ENCODE results near the gene SOCS6.

DNA sequence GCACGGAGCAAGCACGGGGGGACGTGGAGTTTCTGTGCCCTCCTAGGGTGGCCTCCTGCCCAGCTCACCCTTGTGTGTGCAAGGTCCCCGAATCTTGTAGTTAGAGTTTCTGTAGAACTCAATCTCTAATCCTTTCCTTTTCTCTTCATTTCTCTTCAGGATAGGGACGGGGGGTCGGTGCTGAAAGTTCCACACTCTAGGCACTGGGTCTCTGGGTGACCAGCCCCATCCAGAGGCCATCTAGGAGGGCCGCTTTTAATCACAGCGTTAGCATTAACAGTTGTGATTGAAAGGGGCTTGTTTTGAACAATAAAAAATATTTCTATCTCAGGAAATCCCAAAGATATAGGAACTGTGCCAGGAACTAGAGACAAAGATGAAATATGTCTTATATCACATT lies 10.5 kb downstream of the SOCS6 start:
- TF ChIP-seq, protein P1, sequence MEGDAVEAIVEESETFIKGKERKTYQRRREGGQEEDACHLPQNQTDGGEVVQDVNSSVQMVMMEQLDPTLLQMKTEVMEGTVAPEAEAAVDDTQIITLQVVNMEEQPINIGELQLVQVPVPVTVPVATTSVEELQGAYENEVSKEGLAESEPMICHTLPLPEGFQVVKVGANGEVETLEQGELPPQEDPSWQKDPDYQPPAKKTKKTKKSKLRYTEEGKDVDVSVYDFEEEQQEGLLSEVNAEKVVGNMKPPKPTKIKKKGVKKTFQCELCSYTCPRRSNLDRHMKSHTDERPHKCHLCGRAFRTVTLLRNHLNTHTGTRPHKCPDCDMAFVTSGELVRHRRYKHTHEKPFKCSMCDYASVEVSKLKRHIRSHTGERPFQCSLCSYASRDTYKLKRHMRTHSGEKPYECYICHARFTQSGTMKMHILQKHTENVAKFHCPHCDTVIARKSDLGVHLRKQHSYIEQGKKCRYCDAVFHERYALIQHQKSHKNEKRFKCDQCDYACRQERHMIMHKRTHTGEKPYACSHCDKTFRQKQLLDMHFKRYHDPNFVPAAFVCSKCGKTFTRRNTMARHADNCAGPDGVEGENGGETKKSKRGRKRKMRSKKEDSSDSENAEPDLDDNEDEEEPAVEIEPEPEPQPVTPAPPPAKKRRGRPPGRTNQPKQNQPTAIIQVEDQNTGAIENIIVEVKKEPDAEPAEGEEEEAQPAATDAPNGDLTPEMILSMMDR (IDR thresholded peaks at IDR 0.05), result no peak
- no peak for TF ChIP-seq POLR2A (IDR thresholded peaks at IDR 0.05; ENCODE audit: low read depth)
- no peak for TF ChIP-seq POLR2AphosphoS5 (IDR thresholded peaks at IDR 0.05)
- TF ChIP-seq EP300 (IDR thresholded peaks at IDR 0.05), result no peak
